ENCODE results near the gene STMP1.

STMP1 gene

GRCh38 chr7:135717693-135718092 lies 55.4 kb downstream of the STMP1 start:
- H3K27ac ChIP-seq (ENCODE audit: insufficient read depth, low read length, poor library complexity, severe bottlenecking): no peak overlapping the region
- no peaks in the 10 kb centered on the region for H3K27me3 ChIP-seq (replicated peaks; ENCODE audit: control insufficient read depth, insufficient read depth, low read length, poor library complexity, severe bottlenecking)
- DNase-seq: no peak
- H3K4me3 ChIP-seq (ENCODE audit: insufficient read depth, low read depth, low read length, poor library complexity, severe bottlenecking): no peak overlapping the region
- no peaks in the 10 kb centered on the region for H3K36me3 ChIP-seq (ENCODE audit: control insufficient read depth, insufficient read depth, low read length)
- no peaks in the 10 kb centered on the region for H3K9me3 ChIP-seq (ENCODE audit: control insufficient read depth, low read length)
- H3K4me1 ChIP-seq (ENCODE audit: control insufficient read depth, insufficient read depth, low read length, poor library complexity, severe bottlenecking): no peaks in the 10 kb centered on the region

GRCh38 chr7:135718219-135718618 lies 55.9 kb downstream of the STMP1 start:
- Histone ChIP-seq H3K4me1 (ENCODE audit: control insufficient read depth, insufficient read depth, low read length, poor library complexity, severe bottlenecking) (no peaks in the 10 kb centered on the region), H3K9me3 (ENCODE audit: control insufficient read depth, low read length) (no peaks in the 10 kb centered on the region), H3K27ac (ENCODE audit: insufficient read depth, low read length, poor library complexity, severe bottlenecking) (no peak overlapping the region), H3K36me3 (ENCODE audit: control insufficient read depth, insufficient read depth, low read length) (no peaks in the 10 kb centered on the region), H3K27me3 (replicated peaks; ENCODE audit: control insufficient read depth, insufficient read depth, low read length, poor library complexity, severe bottlenecking) (no peaks in the 10 kb centered on the region), H3K4me3 (ENCODE audit: insufficient read depth, low read depth, low read length, poor library complexity, severe bottlenecking) (no peak overlapping the region)
- no peak for DNase-seq

GRCh38 chr7:135718794-135719437 lies 56.6 kb downstream of the STMP1 start:
- no peaks in the 10 kb centered on the region for H3K27me3 ChIP-seq (replicated peaks; ENCODE audit: control insufficient read depth, insufficient read depth, low read length, poor library complexity, severe bottlenecking)
- H3K4me3 ChIP-seq (ENCODE audit: insufficient read depth, low read depth, low read length, poor library complexity, severe bottlenecking): no peak overlapping the region
- no peaks in the 10 kb centered on the region for H3K4me1 ChIP-seq (ENCODE audit: control insufficient read depth, insufficient read depth, low read length, poor library complexity, severe bottlenecking)
- H3K27ac ChIP-seq (ENCODE audit: insufficient read depth, low read length, poor library complexity, severe bottlenecking): no peak overlapping the region
- H3K9me3 ChIP-seq (ENCODE audit: control insufficient read depth, low read length): no peaks in the 10 kb centered on the region
- DNase-seq: no peak
- no peaks in the 10 kb centered on the region for H3K36me3 ChIP-seq (ENCODE audit: control insufficient read depth, insufficient read depth, low read length)

- H3K27ac ChIP-seq (ENCODE audit: insufficient read depth, low read length, poor library complexity, severe bottlenecking): no peak overlapping the region
- DNase-seq: no peak
- H3K9me3 ChIP-seq (ENCODE audit: control insufficient read depth, low read length): no peaks in the 10 kb centered on the region
- no peaks in the 10 kb centered on the region for H3K36me3 ChIP-seq (ENCODE audit: control insufficient read depth, insufficient read depth, low read length)
- no peaks in the 10 kb centered on the region for H3K4me1 ChIP-seq (ENCODE audit: control insufficient read depth, insufficient read depth, low read length, poor library complexity, severe bottlenecking)
- H3K4me3 ChIP-seq (ENCODE audit: insufficient read depth, low read depth, low read length, poor library complexity, severe bottlenecking): no peak overlapping the region
- H3K27me3 ChIP-seq (replicated peaks; ENCODE audit: control insufficient read depth, insufficient read depth, low read length, poor library complexity, severe bottlenecking): no peaks in the 10 kb centered on the region
Measured at GRCh38 chr7:135719688-135720087, 57.4 kb downstream of the STMP1 start.

GRCh38 chr7:135721198-135721820 lies 59.0 kb downstream of the STMP1 start:
- no peaks in the 10 kb centered on the region for H3K4me1 ChIP-seq (ENCODE audit: control insufficient read depth, insufficient read depth, low read length, poor library complexity, severe bottlenecking)
- no peaks in the 10 kb centered on the region for H3K36me3 ChIP-seq (ENCODE audit: control insufficient read depth, insufficient read depth, low read length)
- H3K4me3 ChIP-seq (ENCODE audit: insufficient read depth, low read depth, low read length, poor library complexity, severe bottlenecking): no peak overlapping the region
- no peaks in the 10 kb centered on the region for H3K9me3 ChIP-seq (ENCODE audit: control insufficient read depth, low read length)
- no peaks in the 10 kb centered on the region for H3K27me3 ChIP-seq (replicated peaks; ENCODE audit: control insufficient read depth, insufficient read depth, low read length, poor library complexity, severe bottlenecking)
- DNase-seq: no peak
- H3K27ac ChIP-seq (ENCODE audit: insufficient read depth, low read length, poor library complexity, severe bottlenecking): no peak overlapping the region

- Histone ChIP-seq H3K4me3 (ENCODE audit: insufficient read depth, low read depth, low read length, poor library complexity, severe bottlenecking) (no peak overlapping the region), H3K36me3 (ENCODE audit: control insufficient read depth, insufficient read depth, low read length) (no peaks in the 10 kb centered on the region), H3K27ac (ENCODE audit: insufficient read depth, low read length, poor library complexity, severe bottlenecking) (no peak overlapping the region), H3K27me3 (replicated peaks; ENCODE audit: control insufficient read depth, insufficient read depth, low read length, poor library complexity, severe bottlenecking) (no peaks in the 10 kb centered on the region), H3K4me1 (ENCODE audit: control insufficient read depth, insufficient read depth, low read length, poor library complexity, severe bottlenecking) (no peaks in the 10 kb centered on the region), H3K9me3 (ENCODE audit: control insufficient read depth, low read length) (no peaks in the 10 kb centered on the region)
- no peak for DNase-seq
Measured at GRCh38 chr7:135723411-135723810, 61.1 kb downstream of the STMP1 start.
